Neural cell (in vitro differentiated cells): Measurements from ENCODE around the gene PRKAG2. TPM values are rescaled to one million over a fixed set of nuclear protein-coding genes. Genes with fewer than 3 reads are reported as not detected.
A peak's percentile ranks its signal among the peaks of the same experiment; 100 is the strongest.

Source experiments
- H2AFZ ChIP-seq: fragments of 200-600, 300-800 bp; sonication (generic), shearing (Covaris generic); 2 replicates; pipeline ENCODE4 v1.6.0; 2014; ENCODE audit warnings: low read depth, mild to moderate bottlenecking, antibody characterized with exemption, low read length, moderate library complexity
- H3F3A ChIP-seq: fragments of 200-600 bp; shearing (Covaris generic); 2 replicates; pipeline ENCODE4 v1.6.1; 2016; ENCODE audit warnings: mild to moderate bottlenecking, moderate library complexity, mixed read lengths, antibody characterized with exemption, low read length; ENCODE audit not compliant: insufficient read depth, poor library complexity, severe bottlenecking
- H3K27ac ChIP-seq: fragments of 200-600, 300-800 bp; sonication (generic), shearing (Covaris generic); 2 replicates; pipeline ENCODE4 v1.5.1; 2014; ENCODE audit warnings: mild to moderate bottlenecking, low read length, moderate library complexity
- H3K27me3 ChIP-seq: fragments of 300-800, 200-600 bp; sonication (generic), shearing (Covaris generic); 2 replicates; pipeline ENCODE4 v1.6.0; 2014; ENCODE audit warnings: mild to moderate bottlenecking, low read depth, low read length, moderate library complexity; ENCODE audit not compliant: insufficient read depth
- H3K36me3 ChIP-seq: fragments of 300-800, 200-600 bp; sonication (generic), shearing (Covaris generic); 2 replicates; pipeline ENCODE4 v1.5.1; 2014; ENCODE audit warnings: mild to moderate bottlenecking, antibody characterized with exemption, low read length, moderate library complexity; ENCODE audit not compliant: insufficient read depth
- H3K4me2 ChIP-seq: fragments of 300-800, 200-600 bp; sonication (generic), shearing (Covaris generic); 2 replicates; pipeline ENCODE4 v1.6.0; 2014; ENCODE audit warnings: mild to moderate bottlenecking, low read length
- H3K4me3 ChIP-seq: fragments of 300-800, 200-600 bp; sonication (generic), shearing (Covaris generic); 2 replicates; pipeline ENCODE4 v1.5.1; 2014; ENCODE audit warnings: mild to moderate bottlenecking, low read length, moderate library complexity
- H3K79me2 ChIP-seq: fragments of 200-600 bp; shearing (Covaris generic); replicated peaks from 2 replicates; pipeline ENCODE4 v1.6.0; 2014; ENCODE audit warnings: mild to moderate bottlenecking, low read length, moderate library complexity; ENCODE audit not compliant: insufficient read depth
- H3K9ac ChIP-seq: fragments of 300-800, 200-600 bp; sonication (generic), shearing (Covaris generic); 2 replicates; pipeline ENCODE4 v1.6.1; 2016; ENCODE audit warnings: mild to moderate bottlenecking, low read length, mixed read lengths
- H3K9me2 ChIP-seq: fragments of 200-600 bp; shearing (Covaris generic); 2 replicates; pipeline ENCODE4 v1.6.1; 2016; ENCODE audit warnings: mild to moderate bottlenecking, low read length, mixed read lengths; ENCODE audit not compliant: insufficient read depth
- H3K9me3 ChIP-seq: fragments of 200-600, 300-800 bp; sonication (generic), shearing (Covaris generic); 2 replicates; pipeline ENCODE4 v1.6.1; 2016; ENCODE audit warnings: mild to moderate bottlenecking, mixed run types, low read length, moderate library complexity, mixed read lengths
- H4K20me1 ChIP-seq: fragments of 200-600 bp; shearing (Covaris generic); 2 replicates; pipeline ENCODE4 v1.6.1; 2016; ENCODE audit warnings: mild to moderate bottlenecking, mixed run types; ENCODE audit not compliant: insufficient read depth
- CTCF ChIP-seq: fragments of 450-650 bp; IDR thresholded peaks from 2 replicates; pipeline ENCODE4 v1.5.1; 2014; ENCODE audit warnings: antibody characterized with exemption, mild to moderate bottlenecking, moderate library complexity; ENCODE audit not compliant: poor library complexity, severe bottlenecking
- EP300 ChIP-seq: fragments of 450-650 bp; conservative IDR thresholded peaks from 2 replicates; pipeline ENCODE4 v1.6.1; 2014; ENCODE audit warnings: antibody characterized with exemption, mild to moderate bottlenecking, moderate library complexity; ENCODE audit not compliant: poor library complexity, severe bottlenecking
- EZH2 ChIP-seq: fragments of 200-600, 300-800 bp; shearing (Covaris generic), sonication (generic); IDR thresholded peaks from 2 replicates; pipeline ENCODE4 v1.6.1; 2014; ENCODE audit warnings: antibody characterized with exemption, low read length, borderline replicate concordance, mild to moderate bottlenecking; ENCODE audit not compliant: insufficient read depth, poor library complexity, severe bottlenecking
- MXI1 ChIP-seq: fragments of 450-650 bp; conservative IDR thresholded peaks from 2 replicates; pipeline ENCODE4 v1.6.1; 2014; ENCODE audit warnings: antibody characterized with exemption, mild to moderate bottlenecking; ENCODE audit not compliant: poor library complexity, severe bottlenecking
- POLR2AphosphoS5 ChIP-seq: IDR thresholded peaks from 2 replicates; pipeline ENCODE4 v1.6.1; 2012
- RAD21 ChIP-seq: fragments of 450-650 bp; conservative IDR thresholded peaks from 2 replicates; pipeline ENCODE4 v1.6.1; 2014; ENCODE audit warnings: antibody characterized with exemption, mild to moderate bottlenecking, moderate library complexity
- REST ChIP-seq: IDR thresholded peaks from 2 replicates; pipeline ENCODE4 v1.6.1; 2012; ENCODE audit warnings: borderline replicate concordance
- SMC3 ChIP-seq: fragments of 450-650 bp; conservative IDR thresholded peaks from 2 replicates; pipeline ENCODE4 v1.6.1; 2014; ENCODE audit warnings: antibody characterized with exemption, mild to moderate bottlenecking, moderate library complexity; ENCODE audit not compliant: poor library complexity
- TAF1 ChIP-seq: IDR thresholded peaks from 2 replicates; pipeline ENCODE4 v1.6.1; 2012; ENCODE audit warnings: low read depth
- polyA plus RNA-seq: library from polyadenylated mRNA; depleted of rRNA; stranded (reverse); fragments of >200 nt; gene quantifications from 2 replicates; pipeline ENCODE4 v1.2.3, GENCODE V29; 2014

PRKAG2 gene
- polyA plus RNA-seq, 1 donor from 2014 or later, result 22.9 TPM

DNA sequence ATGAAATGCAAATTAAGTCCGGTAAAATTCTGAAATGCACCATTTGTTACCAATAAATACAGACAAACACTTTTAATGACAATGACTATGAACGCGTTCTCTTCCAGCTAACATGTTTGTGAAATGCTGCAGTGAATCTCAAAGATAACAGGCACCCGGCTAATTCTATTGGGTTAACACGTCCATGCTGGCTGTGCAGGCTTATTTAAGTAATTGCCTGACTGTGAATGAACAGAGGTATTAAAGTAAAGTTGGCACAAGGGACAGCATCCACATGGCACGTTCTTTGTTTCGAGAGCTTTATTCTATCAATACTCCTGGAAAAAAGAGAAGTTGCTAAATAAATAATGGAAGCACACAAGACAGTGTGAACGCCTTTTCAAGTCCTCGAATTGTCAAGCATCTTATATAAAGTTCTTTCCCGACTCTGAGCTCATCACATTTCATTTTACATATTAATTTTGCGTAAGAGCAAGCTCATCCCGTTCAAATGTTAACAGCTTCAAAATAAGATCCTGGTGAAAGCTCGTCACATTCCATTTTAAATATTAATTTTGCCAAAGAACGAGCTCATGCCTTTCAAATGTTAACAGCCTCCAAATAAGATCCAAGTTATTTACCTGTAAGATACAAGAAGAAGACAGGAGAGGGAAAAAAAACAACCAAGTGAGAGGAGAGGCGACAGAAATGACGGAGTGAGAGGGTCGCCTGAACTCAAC, 245.9 kb downstream of the PRKAG2 start:
- peak overlapping the region; percentile 28 for H3K27ac ChIP-seq
- H3K79me2 ChIP-seq, result peaks cover 5% of the 10 kb centered on the region
- H3K9ac ChIP-seq, result peak overlapping the region; percentile 72

DNA sequence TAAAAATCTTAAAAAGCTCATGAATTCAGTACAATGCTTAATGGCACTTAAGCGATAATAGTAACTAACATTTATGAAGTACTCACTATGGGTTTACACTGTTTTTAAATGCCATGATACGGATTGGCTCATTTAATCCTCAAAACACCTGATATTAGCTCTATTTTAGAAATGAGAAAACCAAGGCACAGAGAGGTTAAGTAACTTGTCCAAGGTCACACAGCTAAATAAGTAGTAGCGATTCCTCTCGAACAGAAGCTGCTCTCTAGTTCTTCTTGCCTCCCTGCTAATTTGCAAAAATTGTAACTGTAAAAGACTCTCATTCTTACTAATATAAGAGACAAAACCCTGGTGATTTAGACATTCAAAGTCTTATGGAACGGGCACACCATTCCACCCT, 246.6 kb downstream of the PRKAG2 start:
- H3K9ac ChIP-seq, result peak overlapping the region; percentile 72
- H3K9me3 ChIP-seq, result no peaks in the 10 kb centered on the region
- no peak overlapping the region for H2AFZ ChIP-seq
- no peaks in the 10 kb centered on the region for H4K20me1 ChIP-seq
- peaks cover 8% of the 10 kb centered on the region for H3F3A ChIP-seq
- H3K36me3 ChIP-seq, result no peaks in the 10 kb centered on the region
- no peak overlapping the region for H3K27ac ChIP-seq
- peaks cover 5% of the 10 kb centered on the region for H3K79me2 ChIP-seq
- peak overlapping the region; percentile 85 for H3K4me3 ChIP-seq
- no peaks in the 10 kb centered on the region for H3K27me3 ChIP-seq
- no peak for TF ChIP-seq EZH2
- no peak for TF ChIP-seq MXI1
- no peak for TF ChIP-seq REST
- no peak for TF ChIP-seq POLR2AphosphoS5
- TF ChIP-seq CTCF, result no peak
- TF ChIP-seq SMC3, result no peak
- TF ChIP-seq TAF1, result no peak
- TF ChIP-seq RAD21, result no peak
- no peak for TF ChIP-seq EP300
- peak overlapping the region; percentile 12 for H3K4me2 ChIP-seq
- no peaks in the 10 kb centered on the region for H3K9me2 ChIP-seq

More for the DNA sequence above, 245.9 kb downstream of the PRKAG2 start:
- peak overlapping the region; percentile 12 for H3K4me2 ChIP-seq
- H3K9me2 ChIP-seq, result no peaks in the 10 kb centered on the region
- no peaks in the 10 kb centered on the region for H3K9me3 ChIP-seq
- no peaks in the 10 kb centered on the region for H3K36me3 ChIP-seq
- H4K20me1 ChIP-seq, result no peaks in the 10 kb centered on the region
- no peak overlapping the region for H2AFZ ChIP-seq
- peak overlapping the region; percentile 85 for H3K4me3 ChIP-seq
- H3F3A ChIP-seq, result peaks cover 8% of the 10 kb centered on the region
- no peaks in the 10 kb centered on the region for H3K27me3 ChIP-seq
- TF ChIP-seq TAF1 (no peak), CTCF (no peak), MXI1 (peak; percentile 48)
